ENCODE results near the gene FPR2.

The FPR2 gene

GRCh38 chr19:51719251-51719988, 41.6 kb upstream of the FPR2 start:
- TF ChIP-seq POLR2AphosphoS5 (IDR thresholded peaks at IDR 0.05; ENCODE audit: low read depth) (no peak), CTCF (IDR thresholded peaks at IDR 0.05; ENCODE audit: insufficient read depth, low read length) (no peak), GABPA (IDR thresholded peaks at IDR 0.05; ENCODE audit: low read depth) (no peak), REST (IDR thresholded peaks at IDR 0.05; ENCODE audit: insufficient replicate concordance, low read depth) (no peak), SPI1 (IDR thresholded peaks at IDR 0.05; ENCODE audit: borderline replicate concordance, low read depth) (no peak)
- no peak overlapping the region for H3K4me3 ChIP-seq (replicated peaks; ENCODE audit: insufficient read depth, low read length)
- DNase-seq (ENCODE audit: low read depth in 1 of 2, low spot score in 1 of 2): no peak
- H3K27ac ChIP-seq (replicated peaks): no peak overlapping the region
- H3K27me3 ChIP-seq (ENCODE audit: insufficient read depth, poor library complexity, severe bottlenecking): no peaks in the 10 kb centered on the region

- Histone ChIP-seq H3K27ac (replicated peaks) (no peak overlapping the region), H3K27me3 (ENCODE audit: insufficient read depth, poor library complexity, severe bottlenecking) (no peaks in the 10 kb centered on the region), H3K4me3 (replicated peaks; ENCODE audit: insufficient read depth, low read length) (no peak overlapping the region)
- no peak for DNase-seq (ENCODE audit: low read depth in 1 of 2, low spot score in 1 of 2)
- TF ChIP-seq POLR2AphosphoS5 (IDR thresholded peaks at IDR 0.05; ENCODE audit: low read depth) (no peak), GABPA (IDR thresholded peaks at IDR 0.05; ENCODE audit: low read depth) (no peak), SPI1 (IDR thresholded peaks at IDR 0.05; ENCODE audit: borderline replicate concordance, low read depth) (no peak), REST (IDR thresholded peaks at IDR 0.05; ENCODE audit: insufficient replicate concordance, low read depth) (no peak), CTCF (IDR thresholded peaks at IDR 0.05; ENCODE audit: insufficient read depth, low read length) (no peak)
These were observed 39.1 kb upstream of the FPR2 start for GRCh38 chr19:51721905-51722304.

GRCh38 chr19:51722492-51722891, 38.5 kb upstream of the FPR2 start:
- Histone ChIP-seq H3K27me3 (ENCODE audit: insufficient read depth, poor library complexity, severe bottlenecking) (no peaks in the 10 kb centered on the region), H3K4me3 (replicated peaks; ENCODE audit: insufficient read depth, low read length) (no peak overlapping the region), H3K27ac (replicated peaks) (no peak overlapping the region)
- no peak for TF ChIP-seq SPI1 (IDR thresholded peaks at IDR 0.05; ENCODE audit: borderline replicate concordance, low read depth)
- no peak for TF ChIP-seq CTCF (IDR thresholded peaks at IDR 0.05; ENCODE audit: insufficient read depth, low read length)
- no peak for TF ChIP-seq GABPA (IDR thresholded peaks at IDR 0.05; ENCODE audit: low read depth)
- no peak for DNase-seq (ENCODE audit: low read depth in 1 of 2, low spot score in 1 of 2)

DNA sequence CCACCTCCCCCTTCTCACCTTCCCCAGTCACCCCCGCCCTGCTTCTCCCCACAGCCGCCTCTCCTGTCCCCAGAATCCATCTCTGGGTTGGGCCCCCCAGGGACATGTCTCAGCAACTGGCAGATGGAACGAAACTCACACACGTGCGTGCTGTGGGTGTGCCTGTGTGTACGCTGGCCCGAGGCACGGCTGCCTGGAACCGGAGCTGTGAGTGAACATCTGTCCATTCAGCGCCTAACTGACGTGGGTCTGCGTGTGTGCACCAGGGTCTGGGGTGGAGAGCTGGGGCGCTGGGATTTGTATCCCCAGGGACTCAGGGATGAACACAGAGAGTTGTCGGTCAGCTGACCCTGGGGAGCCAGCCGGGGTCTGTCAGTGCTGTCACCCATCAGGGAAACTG, 36.4 kb upstream of the FPR2 start:
- no peak for TF ChIP-seq CTCF (IDR thresholded peaks at IDR 0.05; ENCODE audit: insufficient read depth, low read length)
- no peak for DNase-seq (ENCODE audit: low read depth in 1 of 2, low spot score in 1 of 2)
- no peak overlapping the region for H3K4me3 ChIP-seq (replicated peaks; ENCODE audit: insufficient read depth, low read length)
- H3K27me3 ChIP-seq (ENCODE audit: insufficient read depth, poor library complexity, severe bottlenecking): no peaks in the 10 kb centered on the region
- no peak overlapping the region for H3K27ac ChIP-seq (replicated peaks)

Data from HL-60 (cell line).